Vagina (tissue), 2 donors: ENCODE results near the gene ENKD1. TPM values are rescaled to one million over a fixed set of nuclear protein-coding genes. Genes with fewer than 3 reads are reported as not detected.
"Not testable (repeated sequence)": the region's sequence is repeated elsewhere in the genome, so short reads cannot be mapped to it uniquely, and the experiment has no call there.

ENCODE experiments used
- DNase-seq, 2 donors: peaks; one replicate each; pipeline ENCODE4 v3.0.0-alpha.2; 2017; ENCODE audit errors: extremely low spot score in 2 of 2
- H3K27ac ChIP-seq: fragments of 200-600 bp; sonication (generic); one replicate; pipeline ENCODE4 v1.5.1; 2019
- H3K27me3 ChIP-seq: fragments of 200-600 bp; sonication (generic); one replicate; pipeline ENCODE4 v1.5.1; 2019
- H3K36me3 ChIP-seq, 2 donors: fragments of 200-600 bp; sonication (generic); one replicate each; pipeline ENCODE4 v1.5.1; 2017 to 2019
- H3K4me1 ChIP-seq: fragments of 200-600 bp; sonication (generic); one replicate; pipeline ENCODE4 v1.5.1; 2019
- H3K4me3 ChIP-seq, 2 donors: fragments of 200-600 bp; sonication (generic); 1 replicate in 1 of 2; 2 replicates in 1 of 2; pipeline ENCODE4 v1.5.1; 2016 to 2019
- H3K9me3 ChIP-seq: fragments of 200-600 bp; sonication (generic); one replicate; pipeline ENCODE4 v1.5.1; 2019
- CTCF ChIP-seq, 3 experiments: fragments of 450-650 bp in 2 of 3; fragments of 200-600 bp in 1 of 3; sonication (generic) in 1 of 3; IDR thresholded peaks; one replicate each; pipeline ENCODE4 v1.5.1; 2017 to 2019; ENCODE audit warnings: antibody characterized with exemption in 3 of 3, mild to moderate bottlenecking in 2 of 3, moderate library complexity in 2 of 3
- POLR2A ChIP-seq, 2 donors: fragments of 450-650 bp; IDR thresholded peaks; one replicate each; pipeline ENCODE4 v1.6.1; 2017; ENCODE audit warnings: antibody characterized with exemption in 2 of 2, mild to moderate bottlenecking in 2 of 2, moderate library complexity in 2 of 2
- POLR2AphosphoS5 ChIP-seq, 2 donors: sonication (generic); formaldehyde crosslinking; IDR thresholded peaks; one replicate each; pipeline ENCODE4 v1.9.0; 2017; ENCODE audit warnings: antibody characterized with exemption in 2 of 2, mild to moderate bottlenecking in 2 of 2, low read depth in 1 of 2; ENCODE audit not compliant: insufficient read depth in 1 of 2
- intact Hi-C: fragments of 100-400 bp; cut with DNase I; formaldehyde crosslinking; loops from one replicate; pipeline ENCODE4 v1.15.1; 2023
- total RNA-seq: library from RNA; depleted of rRNA; stranded (reverse); fragments of >200 nt; gene quantifications from one replicate; pipeline ENCODE4 v1.2.3, GENCODE V29; 2016

ENKD1 gene
- total RNA-seq, 1 donor from 2014 or later = 14.7 TPM

GRCh38 chr16:67697422-67698185 is 31.1 kb upstream of the ENKD1 start:
- Histone ChIP-seq H3K9me3 (no peaks in the 10 kb centered on the region), H3K4me1 (peaks cover 7% of the 10 kb centered on the region), H3K4me3 (no peak overlapping the region), H3K27me3 (no peaks in the 10 kb centered on the region), H3K36me3 (no peaks in the 10 kb centered on the region), H3K27ac (no peak overlapping the region)
- DNase-seq = no peak
- TF ChIP-seq CTCF (IDR thresholded peaks at IDR 0.05) = no peak
- no peak for TF ChIP-seq POLR2AphosphoS5 (IDR thresholded peaks at IDR 0.05; ENCODE audit: insufficient read depth in 1 of 2, low read depth in 1 of 2)
- no peak for TF ChIP-seq POLR2A (IDR thresholded peaks at IDR 0.05)
- intact Hi-C loops = no loop called here

GRCh38 chr16:67694611-67695010 is 28.1 kb upstream of the ENKD1 start:
- no peaks in the 10 kb centered on the region for H3K9me3 ChIP-seq
- intact Hi-C loops = no loop called here
- no peak overlapping the region for H3K27ac ChIP-seq

GRCh38 chr16:67693517-67694285 is 27.2 kb upstream of the ENKD1 start:
- H3K27ac ChIP-seq, H3K4me1 ChIP-seq, H3K9me3 ChIP-seq, H3K4me3 ChIP-seq, DNase-seq, intact Hi-C loops, H3K36me3 ChIP-seq, H3K27me3 ChIP-seq: not testable (repeated sequence)

More at GRCh38 chr16:67694611-67695010, 28.1 kb upstream of the ENKD1 start:
- H3K27me3 ChIP-seq = no peaks in the 10 kb centered on the region
- H3K4me1 ChIP-seq = peaks cover 6% of the 10 kb centered on the region
- H3K4me3 ChIP-seq = no peak overlapping the region
- no peak for TF ChIP-seq CTCF (IDR thresholded peaks at IDR 0.05)
- no peak for TF ChIP-seq POLR2A (IDR thresholded peaks at IDR 0.05)
- no peak for TF ChIP-seq POLR2AphosphoS5 (IDR thresholded peaks at IDR 0.05; ENCODE audit: insufficient read depth in 1 of 2, low read depth in 1 of 2)
- DNase-seq = no peak
- no peaks in the 10 kb centered on the region for H3K36me3 ChIP-seq

GRCh38 chr16:67685388-67686112 is 19.0 kb upstream of the ENKD1 start:
- Histone ChIP-seq H3K9me3 (no peaks in the 10 kb centered on the region), H3K36me3 (peaks cover 0 to 12% of the 10 kb centered on the region in 2 donors), H3K4me1 (peaks cover 26% of the 10 kb centered on the region), H3K27ac (peak overlapping the region; percentile 41), H3K27me3 (no peaks in the 10 kb centered on the region), H3K4me3 (no peak overlapping the region)
- TF ChIP-seq CTCF (IDR thresholded peaks at IDR 0.05) = no peak
- no peak for TF ChIP-seq POLR2AphosphoS5 (IDR thresholded peaks at IDR 0.05; ENCODE audit: insufficient read depth in 1 of 2, low read depth in 1 of 2)
- no peak for TF ChIP-seq POLR2A (IDR thresholded peaks at IDR 0.05)
- intact Hi-C loops = no loop called here
- DNase-seq = no peak

- Histone ChIP-seq H3K27me3 (no peaks in the 10 kb centered on the region), H3K4me3 (no peak overlapping the region), H3K36me3 (peaks cover 0 to 20% of the 10 kb centered on the region in 2 donors), H3K27ac (no peak overlapping the region), H3K9me3 (no peaks in the 10 kb centered on the region), H3K4me1 (peaks cover 28% of the 10 kb centered on the region)
- intact Hi-C loops = no loop called here
- DNase-seq = no peak
- no peak for TF ChIP-seq CTCF (IDR thresholded peaks at IDR 0.05)
- TF ChIP-seq POLR2AphosphoS5 (IDR thresholded peaks at IDR 0.05; ENCODE audit: insufficient read depth in 1 of 2, low read depth in 1 of 2) = no peak
- TF ChIP-seq POLR2A (IDR thresholded peaks at IDR 0.05) = no peak
Observed at GRCh38 chr16:67683767-67684166, 17.2 kb upstream of the ENKD1 start.
